ENCODE measurements around the gene CAPN7.

Gene CAPN7

GRCh38 chr3:15246186-15246585 is 40.1 kb downstream of the CAPN7 start:
- no peak for DNase-seq (ENCODE audit: low read depth in 2 of 2)

- no peak for DNase-seq (ENCODE audit: low read depth in 2 of 2)
Observed at GRCh38 chr3:15253023-15253697, 47.1 kb downstream of the CAPN7 start.

- no peak for DNase-seq (ENCODE audit: low read depth in 2 of 2)
Observed at GRCh38 chr3:15255215-15255614, 49.2 kb downstream of the CAPN7 start.

GRCh38 chr3:15256861-15257341 is 50.9 kb downstream of the CAPN7 start:
- no peak for DNase-seq (ENCODE audit: low read depth in 2 of 2)

GRCh38 chr3:15258720-15259119 is 52.7 kb downstream of the CAPN7 start:
- no peak for DNase-seq (ENCODE audit: low read depth in 2 of 2)

- DNase-seq (ENCODE audit: low read depth in 2 of 2): no peak
Observed at GRCh38 chr3:15260531-15260930, 54.5 kb downstream of the CAPN7 start.

GRCh38 chr3:15261274-15261673 is 55.2 kb downstream of the CAPN7 start:
- DNase-seq (ENCODE audit: low read depth in 2 of 2): no peak

- DNase-seq (ENCODE audit: low read depth in 2 of 2): no peak
Observed at GRCh38 chr3:15262021-15262420, 56.0 kb downstream of the CAPN7 start.

GRCh38 chr3:15263120-15263519 is 57.1 kb downstream of the CAPN7 start:
- DNase-seq (ENCODE audit: low read depth in 2 of 2): no peak

GRCh38 chr3:15263926-15264325 is 57.9 kb downstream of the CAPN7 start:
- no peak for DNase-seq (ENCODE audit: low read depth in 2 of 2)

GRCh38 chr3:15264486-15264885 is 58.4 kb downstream of the CAPN7 start:
- DNase-seq (ENCODE audit: low read depth in 2 of 2): no peak

- DNase-seq (ENCODE audit: low read depth in 2 of 2): no peak
Observed at GRCh38 chr3:15265655-15266509, 59.8 kb downstream of the CAPN7 start.

GRCh38 chr3:15266510-15267376 is 60.7 kb downstream of the CAPN7 start:
- no peak for DNase-seq (ENCODE audit: low read depth in 2 of 2)

GRCh38 chr3:15267502-15267901 is 61.5 kb downstream of the CAPN7 start:
- DNase-seq (ENCODE audit: low read depth in 2 of 2): no peak

GRCh38 chr3:15268033-15268631 is 62.1 kb downstream of the CAPN7 start:
- DNase-seq (ENCODE audit: low read depth in 2 of 2): peak; percentile 43 to 60

GRCh38 chr3:15269091-15269989 is 63.3 kb downstream of the CAPN7 start:
- DNase-seq (ENCODE audit: low read depth in 2 of 2): peak; percentile 83 to 84

- DNase-seq (ENCODE audit: low read depth in 2 of 2): no peak
Observed at GRCh38 chr3:15271030-15271429, 65.0 kb downstream of the CAPN7 start.

GRCh38 chr3:15271785-15272381 is 65.8 kb downstream of the CAPN7 start:
- no peak for DNase-seq (ENCODE audit: low read depth in 2 of 2)

GRCh38 chr3:15272426-15273196 is 66.6 kb downstream of the CAPN7 start:
- no peak for DNase-seq (ENCODE audit: low read depth in 2 of 2)

All from fibroblast of skin of left biceps (primary cell).